Measurements from ENCODE around the gene KDM4F.

GRCh38 chr11:95088946-95089619, 39.9 kb downstream of the KDM4F start:
- TF ChIP-seq, protein P1, sequence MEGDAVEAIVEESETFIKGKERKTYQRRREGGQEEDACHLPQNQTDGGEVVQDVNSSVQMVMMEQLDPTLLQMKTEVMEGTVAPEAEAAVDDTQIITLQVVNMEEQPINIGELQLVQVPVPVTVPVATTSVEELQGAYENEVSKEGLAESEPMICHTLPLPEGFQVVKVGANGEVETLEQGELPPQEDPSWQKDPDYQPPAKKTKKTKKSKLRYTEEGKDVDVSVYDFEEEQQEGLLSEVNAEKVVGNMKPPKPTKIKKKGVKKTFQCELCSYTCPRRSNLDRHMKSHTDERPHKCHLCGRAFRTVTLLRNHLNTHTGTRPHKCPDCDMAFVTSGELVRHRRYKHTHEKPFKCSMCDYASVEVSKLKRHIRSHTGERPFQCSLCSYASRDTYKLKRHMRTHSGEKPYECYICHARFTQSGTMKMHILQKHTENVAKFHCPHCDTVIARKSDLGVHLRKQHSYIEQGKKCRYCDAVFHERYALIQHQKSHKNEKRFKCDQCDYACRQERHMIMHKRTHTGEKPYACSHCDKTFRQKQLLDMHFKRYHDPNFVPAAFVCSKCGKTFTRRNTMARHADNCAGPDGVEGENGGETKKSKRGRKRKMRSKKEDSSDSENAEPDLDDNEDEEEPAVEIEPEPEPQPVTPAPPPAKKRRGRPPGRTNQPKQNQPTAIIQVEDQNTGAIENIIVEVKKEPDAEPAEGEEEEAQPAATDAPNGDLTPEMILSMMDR (IDR thresholded peaks at IDR 0.05): no peak
- TF ChIP-seq POLR2A (IDR thresholded peaks at IDR 0.05): no peak

All from right lobe of liver (tissue), 4 donors.